ENCODE measurements around the gene TSPAN18. TPM values are rescaled to one million over a fixed set of nuclear protein-coding genes. Genes with fewer than 3 reads are reported as not detected.
A peak's percentile ranks its signal among the peaks of the same experiment; 100 is the strongest.

The TSPAN18 gene
- total and polyA plus RNA-seq, 2 of the 4 experiments (the other 2 are of a cell fraction): 0.36 to 1.1 TPM

DNA sequence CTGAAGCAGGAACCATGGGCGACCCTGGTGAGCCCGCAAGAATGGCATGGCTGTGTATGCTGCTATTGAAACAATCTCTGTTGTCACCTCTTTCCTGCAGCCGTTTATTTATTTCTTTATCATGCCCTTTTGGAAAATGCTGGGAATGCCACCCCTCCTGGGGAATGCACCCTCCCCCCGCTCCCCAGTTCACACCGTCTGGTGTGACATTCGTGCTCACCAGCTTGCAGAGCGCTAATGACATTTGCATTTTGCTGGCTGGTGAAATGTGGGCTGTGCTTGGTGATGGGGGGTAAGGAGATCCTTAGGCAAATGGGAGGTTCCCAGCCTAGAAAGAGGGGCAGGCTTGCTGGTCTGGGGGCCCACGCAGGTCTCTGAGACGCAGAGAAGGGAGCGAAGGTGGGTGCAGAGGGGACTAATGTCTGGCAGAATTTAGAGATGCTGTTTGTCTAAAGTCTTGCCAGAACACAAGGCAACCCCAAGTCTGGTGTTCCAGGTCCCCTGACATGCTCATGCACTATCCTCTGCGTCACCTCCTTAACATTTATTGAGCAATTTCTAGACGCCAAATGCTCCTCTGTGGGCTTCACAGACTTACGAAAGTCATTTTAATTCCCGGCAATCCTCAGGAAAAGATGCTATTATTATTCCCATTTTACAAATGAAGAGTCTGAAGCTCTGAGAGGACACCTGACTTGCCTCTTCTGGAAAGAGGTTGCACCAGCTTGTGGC lies 132.2 kb downstream of the TSPAN18 start:
- in situ Hi-C loops (cut with MboI; ENCODE audit: low sequenced_read_pairs) (no loop called here), dilution Hi-C loops (cut with HindIII; ENCODE audit: low sequenced_read_pairs, unreplicated experiment) (no loop called here), intact Hi-C loops (cut with micrococcal nuclease) (no loop called here)
- Histone ChIP-seq H3K56ac (ENCODE audit: extremely low read depth, insufficient read depth, low read length) (no peak overlapping the region), H3K14ac (replicated peaks; ENCODE audit: low read depth, low read length) (no peak overlapping the region), H3K27me3 (ENCODE audit: control insufficient read depth, insufficient read depth, low read length) (peaks cover 14% of the 10 kb centered on the region), H3K4me2 (ENCODE audit: low read depth, low read length) (no peak overlapping the region), H2BK120ac (ENCODE audit: low read depth, low read length) (peak overlapping the region; percentile 28; the same call in 1 of the 2 replicates), H2AK5ac (ENCODE audit: low read depth, low read length) (peak overlapping the region; percentile 56), H4K91ac (ENCODE audit: insufficient read depth, low read depth, low read length) (peak overlapping the region; percentile 55; the same call in 1 of the 2 replicates), H3K27ac (ENCODE audit: insufficient read depth, low read length) (no peak overlapping the region), H3K9ac (ENCODE audit: low read depth, low read length) (no peak overlapping the region), H3K79me1 (ENCODE audit: low read depth in 1 of 2, low read length in 2 of 2) (no peaks in the 10 kb centered on the region), H4K8ac (ENCODE audit: low read depth in 2 of 2, low read length in 2 of 2) (no peak overlapping the region), H4K5ac (ENCODE audit: low read depth, low read length) (0 out of 2 replicates have a peak overlapping the region, but pooled peaks have one; percentile 13), H3K23ac (ENCODE audit: low read depth, low read length) (no peak overlapping the region), H2AFZ (replicated peaks; ENCODE audit: low read length, poor library complexity) (no peak overlapping the region), H3K18ac (ENCODE audit: low read depth, low read length) (no peak overlapping the region), H2BK5ac (ENCODE audit: low read depth, low read length, poor library complexity, severe bottlenecking) (no peak overlapping the region), H3K9me3 (ENCODE audit: control insufficient read depth, insufficient read depth, low read length) (no peaks in the 10 kb centered on the region), H4K20me1 (ENCODE audit: insufficient read depth, low read length) (no peaks in the 10 kb centered on the region; the same call in 1 of the 2 replicates), H3K4ac (ENCODE audit: low read depth, low read length) (peak overlapping the region; percentile 44; the same call in 1 of the 2 replicates), H3K4me3 (ENCODE audit: insufficient read depth, low read depth, low read length) (no peak overlapping the region), H2BK20ac (ENCODE audit: low read depth, low read length) (0 out of 2 replicates have a peak overlapping the region, but pooled peaks have one; percentile 14), H3K9me1 (ENCODE audit: insufficient read depth, low read length) (peaks cover 12% of the 10 kb centered on the region), H3K36me3 (ENCODE audit: control insufficient read depth, insufficient read depth, low read length) (no peaks in the 10 kb centered on the region), H2AK9ac (replicated peaks; ENCODE audit: low read depth, low read length, poor library complexity) (no peak overlapping the region), H3K4me1 (ENCODE audit: control insufficient read depth, insufficient read depth, low read length) (peaks cover 29% of the 10 kb centered on the region), H2BK15ac (ENCODE audit: low read depth, low read length) (peak overlapping the region; percentile 66; the same call in 1 of the 3 replicates)
- ATAC-seq (ENCODE audit: low read depth) (no peak), DNase-seq (no peak)
- 0 out of 2 replicates have a peak, but pooled peaks have one; percentile 3 for TF ChIP-seq CEBPB (IDR thresholded peaks at IDR 0.05; ENCODE audit: low read depth, low read length)
- no peak for TF ChIP-seq MXI1 (IDR thresholded peaks at IDR 0.05; ENCODE audit: borderline replicate concordance, low read depth, low read length)
- ChIA-PET CTCF (no interaction called here), POLR2A (ENCODE audit: unreplicated experiment) (no interaction called here)
- no TSS peak for BruUV-seq (replicated peaks)
- no CpG with 5 or more reads among the region's 14 CpGs for WGBS, 2 experiments (ENCODE audit: extremely low coverage in 2 of 2, insufficient read length in 1 of 2)

Measured in IMR-90 (cell line).